ENCODE data around the gene HNRNPA0. TPM values are rescaled to one million over a fixed set of nuclear protein-coding genes. Genes with fewer than 3 reads are reported as not detected.

Gene HNRNPA0
- total and polyA plus RNA-seq, 2 donors (not counting 1 experiment from before 2014, with no cell fraction given), result 31.5 to 34.2 TPM

DNA sequence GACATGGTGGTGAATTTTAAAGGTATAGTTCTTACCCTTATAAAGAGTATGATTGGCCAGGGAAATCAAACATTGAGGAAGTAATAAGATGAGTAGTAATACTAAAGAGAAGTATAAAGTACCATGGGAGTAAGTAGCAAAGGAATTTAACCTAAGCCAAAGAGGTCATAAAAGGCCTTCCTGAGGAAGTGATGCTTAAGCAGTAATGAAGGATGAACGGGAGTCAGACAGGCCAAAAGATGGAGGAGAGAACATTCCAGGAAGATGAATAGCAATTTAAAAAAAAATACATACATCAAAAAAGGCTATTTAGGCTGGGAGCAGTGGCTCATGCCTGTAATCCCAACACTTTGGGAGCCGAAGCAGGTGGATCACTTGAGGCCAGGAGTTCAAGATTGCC, 47.3 kb downstream of the HNRNPA0 start:
- H2AFZ ChIP-seq (ENCODE audit: insufficient read depth, low read depth, low read length, poor library complexity, severe bottlenecking), result no peak overlapping the region
- intact Hi-C loops (cut with micrococcal nuclease), result no loop called here
- POLR2A ChIA-PET, result no interaction called here
- H4K20me1 ChIP-seq (ENCODE audit: control insufficient read depth, insufficient read depth, low read length, poor library complexity, severe bottlenecking), result no peaks in the 10 kb centered on the region
- TF ChIP-seq EZH2 (IDR thresholded peaks at IDR 0.05; ENCODE audit: borderline replicate concordance, insufficient read depth, low read depth, low read length, poor library complexity, severe bottlenecking), result no peak
- H3K27me3 Mint-ChIP-seq, result no peaks in the 10 kb centered on the region
- no peak overlapping the region for H3K9ac ChIP-seq (ENCODE audit: low read length)
- no peaks in the 10 kb centered on the region for H3K4me1 Mint-ChIP-seq
- no peaks in the 10 kb centered on the region for H3K9me3 ChIP-seq (ENCODE audit: control extremely low read depth in 1 of 3, control insufficient read depth in 2 of 3, insufficient read depth in 1 of 3, low read length in 2 of 3)
- H3K27ac Mint-ChIP-seq, result no peak overlapping the region
- ATAC-seq (ENCODE audit: low read depth), result no peak
- H3K4me2 ChIP-seq (replicated peaks; ENCODE audit: low read depth, low read length, poor library complexity, severe bottlenecking), result no peak overlapping the region
- WGBS (ENCODE audit: insufficient coverage), result 88% methylated on average over 1 of the region's 2 CpGs
- no peak overlapping the region for H3K4me3 ChIP-seq (ENCODE audit: control extremely low read depth in 1 of 5, extremely low read depth in 1 of 5, insufficient read depth in 1 of 5, low read depth in 2 of 5, low read length in 4 of 5)
- no peaks in the 10 kb centered on the region for H3K27me3 ChIP-seq (replicated peaks in 1 of 4; ENCODE audit: control extremely low read depth in 1 of 4, control insufficient read depth in 3 of 4, insufficient read depth in 4 of 4, low read length in 3 of 4)
- DNase-seq, result no peak
- CTCF ChIA-PET, result no interaction called here
- H3K27ac ChIP-seq (ENCODE audit: low read length in 2 of 2), result no peak overlapping the region
- no peaks in the 10 kb centered on the region for H3K79me2 ChIP-seq (ENCODE audit: control insufficient read depth, insufficient read depth, low read length)
- H3K4me1 ChIP-seq (ENCODE audit: control insufficient read depth in 2 of 2, insufficient read depth in 2 of 2, low read length in 2 of 2), result no peaks in the 10 kb centered on the region
- no peaks in the 10 kb centered on the region for H3K9me3 Mint-ChIP-seq (ENCODE audit: insufficient read depth)
- H3K36me3 ChIP-seq (replicated peaks in 1 of 2; ENCODE audit: control extremely low read depth in 1 of 2, control insufficient read depth in 1 of 2, extremely low read depth in 1 of 2, insufficient read depth in 2 of 2, low read length in 1 of 2), result no peaks in the 10 kb centered on the region
- no peak overlapping the region for H3K4me3 Mint-ChIP-seq

- Histone ChIP-seq H3K9me3 (ENCODE audit: control extremely low read depth in 1 of 3, control insufficient read depth in 2 of 3, insufficient read depth in 1 of 3, low read length in 2 of 3) (no peaks in the 10 kb centered on the region), H4K20me1 (ENCODE audit: control insufficient read depth, insufficient read depth, low read length, poor library complexity, severe bottlenecking) (no peaks in the 10 kb centered on the region), H3K4me3 (ENCODE audit: control extremely low read depth in 1 of 5, extremely low read depth in 1 of 5, insufficient read depth in 1 of 5, low read depth in 2 of 5, low read length in 4 of 5) (no peak overlapping the region), H3K27ac (ENCODE audit: low read length in 2 of 2) (no peak overlapping the region), H3K4me2 (replicated peaks; ENCODE audit: low read depth, low read length, poor library complexity, severe bottlenecking) (no peak overlapping the region), H3K4me1 (ENCODE audit: control insufficient read depth in 2 of 2, insufficient read depth in 2 of 2, low read length in 2 of 2) (no peaks in the 10 kb centered on the region), H3K27me3 (replicated peaks in 1 of 4; ENCODE audit: control extremely low read depth in 1 of 4, control insufficient read depth in 3 of 4, insufficient read depth in 4 of 4, low read length in 3 of 4) (no peaks in the 10 kb centered on the region), H3K79me2 (ENCODE audit: control insufficient read depth, insufficient read depth, low read length) (no peaks in the 10 kb centered on the region), H3K36me3 (replicated peaks in 1 of 2; ENCODE audit: control extremely low read depth in 1 of 2, control insufficient read depth in 1 of 2, extremely low read depth in 1 of 2, insufficient read depth in 2 of 2, low read length in 1 of 2) (no peaks in the 10 kb centered on the region), H3K9ac (ENCODE audit: low read length) (no peak overlapping the region), H2AFZ (ENCODE audit: insufficient read depth, low read depth, low read length, poor library complexity, severe bottlenecking) (no peak overlapping the region)
- no peaks in the 10 kb centered on the region for H3K27me3 Mint-ChIP-seq
- ATAC-seq (ENCODE audit: low read depth) (no peak), DNase-seq (no peak)
- POLR2A ChIA-PET, result no interaction called here
- H3K4me3 Mint-ChIP-seq, result no peak overlapping the region
- CTCF ChIA-PET, result interaction anchor here (0.7 kb wide), 1 partner anchor 73 kb away, joined by 4 read pairs; no protein-coding TSS in a partner anchor
- H3K4me1 Mint-ChIP-seq, result no peaks in the 10 kb centered on the region
- no peaks in the 10 kb centered on the region for H3K9me3 Mint-ChIP-seq (ENCODE audit: insufficient read depth)
- TF ChIP-seq, protein P1, sequence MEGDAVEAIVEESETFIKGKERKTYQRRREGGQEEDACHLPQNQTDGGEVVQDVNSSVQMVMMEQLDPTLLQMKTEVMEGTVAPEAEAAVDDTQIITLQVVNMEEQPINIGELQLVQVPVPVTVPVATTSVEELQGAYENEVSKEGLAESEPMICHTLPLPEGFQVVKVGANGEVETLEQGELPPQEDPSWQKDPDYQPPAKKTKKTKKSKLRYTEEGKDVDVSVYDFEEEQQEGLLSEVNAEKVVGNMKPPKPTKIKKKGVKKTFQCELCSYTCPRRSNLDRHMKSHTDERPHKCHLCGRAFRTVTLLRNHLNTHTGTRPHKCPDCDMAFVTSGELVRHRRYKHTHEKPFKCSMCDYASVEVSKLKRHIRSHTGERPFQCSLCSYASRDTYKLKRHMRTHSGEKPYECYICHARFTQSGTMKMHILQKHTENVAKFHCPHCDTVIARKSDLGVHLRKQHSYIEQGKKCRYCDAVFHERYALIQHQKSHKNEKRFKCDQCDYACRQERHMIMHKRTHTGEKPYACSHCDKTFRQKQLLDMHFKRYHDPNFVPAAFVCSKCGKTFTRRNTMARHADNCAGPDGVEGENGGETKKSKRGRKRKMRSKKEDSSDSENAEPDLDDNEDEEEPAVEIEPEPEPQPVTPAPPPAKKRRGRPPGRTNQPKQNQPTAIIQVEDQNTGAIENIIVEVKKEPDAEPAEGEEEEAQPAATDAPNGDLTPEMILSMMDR (IDR thresholded peaks at IDR 0.05), result no peak
- no peak for TF ChIP-seq EZH2 (IDR thresholded peaks at IDR 0.05; ENCODE audit: borderline replicate concordance, insufficient read depth, low read depth, low read length, poor library complexity, severe bottlenecking)
- no peak overlapping the region for H3K27ac Mint-ChIP-seq
- intact Hi-C loops (cut with micrococcal nuclease), result no loop called here
These were observed 49.1 kb downstream of the HNRNPA0 start for GRCh38 chr5:137705106-137705505.

Measured in B cell (primary cell).